ENCODE data around the gene NUDT14. TPM values are rescaled to one million over a fixed set of nuclear protein-coding genes. Genes with fewer than 3 reads are reported as not detected.

Gene NUDT14
- total RNA-seq, 2 donors from 2014 or later: 43.4 to 59.5 TPM

DNA sequence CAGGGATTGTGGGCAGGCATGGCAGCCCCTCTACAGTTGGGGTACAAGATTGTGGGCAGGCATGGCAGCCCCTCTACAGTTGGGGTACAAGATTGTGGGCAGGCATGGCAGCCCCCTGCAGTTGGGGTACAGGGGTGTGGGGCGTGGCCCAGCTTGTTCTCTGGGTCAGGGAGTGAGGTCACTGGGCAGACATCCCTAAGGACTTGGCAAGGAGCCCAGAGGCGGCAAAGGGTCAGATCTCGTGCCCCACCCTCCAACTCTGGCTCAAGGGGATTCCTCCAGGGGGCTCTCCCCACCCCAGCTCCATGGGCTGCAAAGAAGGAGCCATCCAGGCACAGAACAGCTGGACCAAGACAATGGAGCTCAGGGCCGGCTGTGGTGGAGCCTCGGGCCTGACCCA is 25.8 kb upstream of the NUDT14 start:
- Mint-ChIP-seq H3K9me3 (no peaks in the 10 kb centered on the region), H3K36me3 (ENCODE audit: low read depth) (no peaks in the 10 kb centered on the region), H3K4me1 (no peaks in the 10 kb centered on the region), H3K27me3 (ENCODE audit: insufficient read depth) (no peaks in the 10 kb centered on the region), H3K27ac (no peak overlapping the region), H3K4me3 (no peak overlapping the region)
- H3K27ac ChIP-seq (ENCODE audit: low read depth, low read length): no peak overlapping the region
- H3K9ac ChIP-seq (ENCODE audit: extremely low read depth, low read length, poor library complexity, severe bottlenecking): no peak overlapping the region
- no peaks in the 10 kb centered on the region for H3K4me1 ChIP-seq (ENCODE audit: control insufficient read depth, insufficient read depth, low read length)
- whole genome bisulfite sequencing, 2 experiments (ENCODE audit: insufficient coverage in 1 of 2, insufficient read length in 1 of 2): 92 to 94% methylated on average over 2 to 5 of the region's 5 CpGs
- H3K4me3 ChIP-seq (ENCODE audit: low read length): no peak overlapping the region
- H3K9me3 ChIP-seq (ENCODE audit: control insufficient read depth, low read length): no peaks in the 10 kb centered on the region
- H3K27me3 ChIP-seq (ENCODE audit: control insufficient read depth, insufficient read depth, low read length, poor library complexity, severe bottlenecking): no peaks in the 10 kb centered on the region
- no peak for DNase-seq
- no peak for TF ChIP-seq CTCF (conservative IDR thresholded peaks at IDR 0.05)
- H3K36me3 ChIP-seq (ENCODE audit: control insufficient read depth, insufficient read depth, low read length): no peaks in the 10 kb centered on the region

- H3K9me3 ChIP-seq (ENCODE audit: control insufficient read depth, low read length): no peaks in the 10 kb centered on the region
- Mint-ChIP-seq H3K4me1 (no peaks in the 10 kb centered on the region), H3K27me3 (ENCODE audit: insufficient read depth) (no peaks in the 10 kb centered on the region), H3K4me3 (no peak overlapping the region), H3K36me3 (ENCODE audit: low read depth) (no peaks in the 10 kb centered on the region), H3K27ac (no peak overlapping the region), H3K9me3 (no peaks in the 10 kb centered on the region)
- no peak overlapping the region for H3K27ac ChIP-seq (ENCODE audit: low read depth, low read length)
- no peaks in the 10 kb centered on the region for H3K27me3 ChIP-seq (ENCODE audit: control insufficient read depth, insufficient read depth, low read length, poor library complexity, severe bottlenecking)
- no peak for DNase-seq
- peaks cover 3% of the 10 kb centered on the region for H3K4me1 ChIP-seq (ENCODE audit: control insufficient read depth, insufficient read depth, low read length)
- no peak for TF ChIP-seq CTCF (conservative IDR thresholded peaks at IDR 0.05)
- no peak overlapping the region for H3K4me3 ChIP-seq (ENCODE audit: low read length)
- 86 to 88% methylated on average over 5 to 12 of the region's 12 CpGs for WGBS, 2 experiments (ENCODE audit: insufficient coverage in 1 of 2, insufficient read length in 1 of 2)
- H3K9ac ChIP-seq (ENCODE audit: extremely low read depth, low read length, poor library complexity, severe bottlenecking): no peak overlapping the region
- H3K36me3 ChIP-seq (ENCODE audit: control insufficient read depth, insufficient read depth, low read length): no peaks in the 10 kb centered on the region
Observed at GRCh38 chr14:105205673-105206208, 24.6 kb upstream of the NUDT14 start.

- no peak for DNase-seq
- H3K9ac ChIP-seq (ENCODE audit: extremely low read depth, low read length, poor library complexity, severe bottlenecking): no peak overlapping the region
- Mint-ChIP-seq H3K4me1 (no peaks in the 10 kb centered on the region), H3K4me3 (no peak overlapping the region), H3K36me3 (ENCODE audit: low read depth) (no peaks in the 10 kb centered on the region), H3K27me3 (ENCODE audit: insufficient read depth) (no peaks in the 10 kb centered on the region), H3K9me3 (no peaks in the 10 kb centered on the region), H3K27ac (no peak overlapping the region)
- 90 to 91% methylated on average over 7 to 21 of the region's 21 CpGs for WGBS, 2 experiments (ENCODE audit: insufficient coverage in 1 of 2, insufficient read length in 1 of 2)
- no peaks in the 10 kb centered on the region for H3K9me3 ChIP-seq (ENCODE audit: control insufficient read depth, low read length)
- TF ChIP-seq CTCF (conservative IDR thresholded peaks at IDR 0.05): no peak
- H3K27me3 ChIP-seq (ENCODE audit: control insufficient read depth, insufficient read depth, low read length, poor library complexity, severe bottlenecking): no peaks in the 10 kb centered on the region
- no peak overlapping the region for H3K27ac ChIP-seq (ENCODE audit: low read depth, low read length)
- H3K36me3 ChIP-seq (ENCODE audit: control insufficient read depth, insufficient read depth, low read length): no peaks in the 10 kb centered on the region
- no peak overlapping the region for H3K4me3 ChIP-seq (ENCODE audit: low read length)
- H3K4me1 ChIP-seq (ENCODE audit: control insufficient read depth, insufficient read depth, low read length): peaks cover 3% of the 10 kb centered on the region
Observed at GRCh38 chr14:105204931-105205672, 24.0 kb upstream of the NUDT14 start.
